ENCODE results near the gene IFNA14. TPM values are rescaled to one million over a fixed set of nuclear protein-coding genes. Genes with fewer than 3 reads are reported as not detected.
"Not testable (repeated sequence)": the region's sequence is repeated elsewhere in the genome, so short reads cannot be mapped to it uniquely, and the experiment has no call there.

IFNA14 gene
- polyA plus RNA-seq, 3 donors, result not detected

- not testable (repeated sequence) for DNase-seq
Observed at GRCh38 chr9:21217211-21217610, 22.6 kb downstream of the IFNA14 start, which contains the start of gene IFNA16. Gene IFNA16, minus strand, starts transcription at chr9:21217311. Its CDS starts 6 bp downstream, at chr9:21217305.

- not testable (repeated sequence) for DNase-seq
Observed at GRCh38 chr9:21213411-21214326, 26.1 kb downstream of the IFNA14 start.

GRCh38 chr9:21212160-21212559 lies 27.6 kb downstream of the IFNA14 start:
- not testable (repeated sequence) for DNase-seq

- not testable (repeated sequence) for DNase-seq
Observed at GRCh38 chr9:21210782-21211181, 29.0 kb downstream of the IFNA14 start.

- no peak for DNase-seq
Observed at GRCh38 chr9:21210311-21210710, 29.5 kb downstream of the IFNA14 start.

- DNase-seq, result not testable (repeated sequence)
Observed at GRCh38 chr9:21207043-21207442, 32.8 kb downstream of the IFNA14 start, which contains the start of gene IFNA10. Gene IFNA10, minus strand, starts transcription at chr9:21207143. Its CDS starts 46 bp downstream, at chr9:21207097.

GRCh38 chr9:21205204-21205603 lies 34.6 kb downstream of the IFNA14 start:
- no peak for DNase-seq

GRCh38 chr9:21202105-21202504 lies 37.7 kb downstream of the IFNA14 start, which contains the start of gene IFNA7:
Gene IFNA7, minus strand, starts transcription at chr9:21202205. Its CDS starts 40 bp downstream, at chr9:21202165.
- DNase-seq, result not testable (repeated sequence)

GRCh38 chr9:21194867-21195776 lies 44.7 kb downstream of the IFNA14 start:
- not testable (repeated sequence) for DNase-seq

Other genes with a start within 250 kb of the IFNA14 start
- gene HACD4, start 208.4 kb downstream of the IFNA14 start, polyA plus RNA-seq (ENCODE audit: insufficient read length in 3 of 3), result 1 to 10 TPM; 2.7 to 3.2 (median 3.0) TPM
- not detected for gene IFNB1, start 162.1 kb downstream of the IFNA14 start, polyA plus RNA-seq (ENCODE audit: insufficient read length in 3 of 3)
- not detected for gene IFNW1, start 98.2 kb downstream of the IFNA14 start, polyA plus RNA-seq (ENCODE audit: insufficient read length in 3 of 3)
- gene IFNA21, start 73.3 kb downstream of the IFNA14 start, polyA plus RNA-seq (ENCODE audit: insufficient read length in 3 of 3), result under 1 TPM in 1 of 3 donors, not detected in 2; 0.17 TPM
- not detected for gene IFNA4, start 52.4 kb downstream of the IFNA14 start, polyA plus RNA-seq (ENCODE audit: insufficient read length in 3 of 3)
- gene IFNA7, start 37.8 kb downstream of the IFNA14 start, polyA plus RNA-seq (ENCODE audit: insufficient read length in 3 of 3), result not detected
- not detected for gene IFNA10, start 32.9 kb downstream of the IFNA14 start, polyA plus RNA-seq (ENCODE audit: insufficient read length in 3 of 3)
- gene IFNA16, start 22.7 kb downstream of the IFNA14 start, polyA plus RNA-seq (ENCODE audit: insufficient read length in 3 of 3), result not detected
- gene IFNA17, start 11.8 kb downstream of the IFNA14 start, polyA plus RNA-seq (ENCODE audit: insufficient read length in 3 of 3), result not detected
- not detected for gene IFNA5, start 65.3 kb upstream of the IFNA14 start, polyA plus RNA-seq (ENCODE audit: insufficient read length in 3 of 3)
- 10 to 100 TPM; 45.4 to 49.9 (median 47.0) TPM for gene KLHL9, start 95.4 kb upstream of the IFNA14 start, polyA plus RNA-seq (ENCODE audit: insufficient read length in 3 of 3)
- not detected for gene IFNA6, start 110.9 kb upstream of the IFNA14 start, polyA plus RNA-seq (ENCODE audit: insufficient read length in 3 of 3)
- not detected for gene IFNA13, start 128.1 kb upstream of the IFNA14 start, polyA plus RNA-seq (ENCODE audit: insufficient read length in 3 of 3)
- gene IFNA2, start 145.4 kb upstream of the IFNA14 start, polyA plus RNA-seq (ENCODE audit: insufficient read length in 3 of 3), result not detected
- gene IFNA8, start 169.1 kb upstream of the IFNA14 start, polyA plus RNA-seq (ENCODE audit: insufficient read length in 3 of 3), result not detected
- not detected for gene IFNA1, start 200.4 kb upstream of the IFNA14 start, polyA plus RNA-seq (ENCODE audit: insufficient read length in 3 of 3)
- gene IFNE, start 242.3 kb upstream of the IFNA14 start, polyA plus RNA-seq (ENCODE audit: insufficient read length in 3 of 3), result under 1 TPM; 0.10 to 0.49 (median 0.40) TPM